ENCODE data around the gene NTM.

The NTM gene

GRCh38 chr11:131593301-131593700 is 222.9 kb downstream of the NTM start:
- Histone ChIP-seq H3K4me2 (ENCODE audit: low read length) (no peak overlapping the region), H3K4me3 (ENCODE audit: low read depth, low read length) (no peak overlapping the region), H3K79me2 (no peaks in the 10 kb centered on the region), H2AFZ (no peak overlapping the region), H3K27me3 (ENCODE audit: control insufficient read depth, insufficient read depth, low read length) (no peaks in the 10 kb centered on the region), H3K36me3 (ENCODE audit: control insufficient read depth, insufficient read depth, low read length) (no peaks in the 10 kb centered on the region), H3K9ac (no peak overlapping the region), H3K9me3 (ENCODE audit: control insufficient read depth, low read length) (no peaks in the 10 kb centered on the region), H3K27ac (no peak overlapping the region), H3K4me1 (no peaks in the 10 kb centered on the region)
- no peak for TF ChIP-seq CTCF (IDR thresholded peaks at IDR 0.05)

- Histone ChIP-seq H3K27ac (no peak overlapping the region), H3K9ac (no peak overlapping the region), H3K4me1 (no peaks in the 10 kb centered on the region)
These were observed 225.4 kb downstream of the NTM start for GRCh38 chr11:131595797-131596196.

DNA sequence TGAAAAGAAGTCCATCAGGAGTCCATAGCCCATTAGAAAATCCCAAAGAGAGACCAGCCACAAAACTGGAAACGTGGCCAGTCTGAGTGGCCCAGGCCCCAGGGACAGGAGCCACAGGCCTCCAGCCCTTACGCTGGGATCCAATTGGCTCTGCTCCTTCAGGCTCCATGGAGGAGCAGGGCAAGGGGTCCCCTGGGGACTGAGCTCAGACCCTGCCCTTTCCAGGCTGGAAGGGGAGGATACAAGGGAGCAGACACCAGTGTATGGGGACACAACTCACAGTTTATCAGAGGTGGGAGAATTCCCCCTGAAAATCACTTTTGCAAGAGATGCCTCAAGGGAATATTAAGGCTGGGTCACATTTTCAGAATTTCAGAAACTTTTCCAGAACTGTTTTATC is 227.5 kb downstream of the NTM start:
- Histone ChIP-seq H3K4me1 (no peaks in the 10 kb centered on the region), H3K27me3 (ENCODE audit: control insufficient read depth, insufficient read depth, low read length) (no peaks in the 10 kb centered on the region), H3K79me2 (no peaks in the 10 kb centered on the region), H3K27ac (no peak overlapping the region), H2AFZ (no peak overlapping the region), H3K36me3 (ENCODE audit: control insufficient read depth, insufficient read depth, low read length) (no peaks in the 10 kb centered on the region), H3K9ac (no peak overlapping the region), H3K4me2 (ENCODE audit: low read length) (no peak overlapping the region), H3K4me3 (ENCODE audit: low read depth, low read length) (no peak overlapping the region), H3K9me3 (ENCODE audit: control insufficient read depth, low read length) (no peaks in the 10 kb centered on the region)
- TF ChIP-seq CTCF (IDR thresholded peaks at IDR 0.05), result no peak

More at GRCh38 chr11:131595797-131596196, 225.4 kb downstream of the NTM start:
- no peaks in the 10 kb centered on the region for H3K27me3 ChIP-seq (ENCODE audit: control insufficient read depth, insufficient read depth, low read length)
- no peak overlapping the region for H3K4me3 ChIP-seq (ENCODE audit: low read depth, low read length)
- no peak overlapping the region for H2AFZ ChIP-seq
- no peaks in the 10 kb centered on the region for H3K79me2 ChIP-seq
- no peaks in the 10 kb centered on the region for H3K9me3 ChIP-seq (ENCODE audit: control insufficient read depth, low read length)
- H3K36me3 ChIP-seq (ENCODE audit: control insufficient read depth, insufficient read depth, low read length), result no peaks in the 10 kb centered on the region
- H3K4me2 ChIP-seq (ENCODE audit: low read length), result no peak overlapping the region
- TF ChIP-seq CTCF (IDR thresholded peaks at IDR 0.05), result no peak

DNA sequence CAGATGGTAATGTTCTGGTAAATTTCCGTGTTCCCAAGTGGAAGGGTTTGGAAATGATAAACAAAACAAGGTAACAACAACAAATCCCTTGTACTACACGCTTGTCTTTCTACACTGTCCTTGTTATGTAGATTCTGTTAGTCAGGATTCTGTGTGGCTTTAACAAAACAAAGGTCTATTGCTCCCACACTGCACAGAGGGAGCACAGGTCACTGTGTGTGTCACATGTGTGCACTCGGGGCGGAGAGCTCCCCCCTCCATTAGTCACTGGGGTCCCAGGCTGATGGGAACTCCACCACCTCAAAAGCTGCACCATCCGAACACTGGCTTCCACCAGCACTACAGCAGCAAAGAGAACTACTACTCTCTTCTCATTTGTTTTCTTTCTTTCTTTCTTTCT is 227.9 kb downstream of the NTM start:
- Histone ChIP-seq H3K79me2 (no peaks in the 10 kb centered on the region), H3K27ac (no peak overlapping the region), H3K9ac (no peak overlapping the region), H3K27me3 (ENCODE audit: control insufficient read depth, insufficient read depth, low read length) (no peaks in the 10 kb centered on the region), H2AFZ (no peak overlapping the region), H3K4me3 (ENCODE audit: low read depth, low read length) (no peak overlapping the region), H3K4me2 (ENCODE audit: low read length) (no peak overlapping the region), H3K36me3 (ENCODE audit: control insufficient read depth, insufficient read depth, low read length) (no peaks in the 10 kb centered on the region), H3K9me3 (ENCODE audit: control insufficient read depth, low read length) (no peaks in the 10 kb centered on the region), H3K4me1 (no peaks in the 10 kb centered on the region)
- TF ChIP-seq CTCF (IDR thresholded peaks at IDR 0.05), result no peak

- no peaks in the 10 kb centered on the region for H3K27me3 ChIP-seq (ENCODE audit: control insufficient read depth, insufficient read depth, low read length)
- no peak for TF ChIP-seq CTCF (IDR thresholded peaks at IDR 0.05)
- no peak overlapping the region for H3K4me3 ChIP-seq (ENCODE audit: low read depth, low read length)
- no peak overlapping the region for H2AFZ ChIP-seq
- no peak overlapping the region for H3K27ac ChIP-seq
- no peaks in the 10 kb centered on the region for H3K36me3 ChIP-seq (ENCODE audit: control insufficient read depth, insufficient read depth, low read length)
- H3K9me3 ChIP-seq (ENCODE audit: control insufficient read depth, low read length), result no peaks in the 10 kb centered on the region
- H3K4me2 ChIP-seq (ENCODE audit: low read length), result no peak overlapping the region
- no peak overlapping the region for H3K9ac ChIP-seq
- no peaks in the 10 kb centered on the region for H3K79me2 ChIP-seq
- H3K4me1 ChIP-seq, result no peaks in the 10 kb centered on the region
These were observed 228.9 kb downstream of the NTM start for GRCh38 chr11:131599285-131599684.

Measured in parathyroid adenoma (tissue), 2 donors.